GM10266 (cell line): ENCODE results near the gene PEPD.

Source experiments
- DNase-seq: peaks from one replicate; pipeline ENCODE4 v3.0.0; 2012; ENCODE audit errors: extremely low spot score
- CTCF ChIP-seq: IDR thresholded peaks from 2 replicates; pipeline ENCODE4 v1.5.1; 2012; ENCODE audit warnings: mild to moderate bottlenecking, low read depth; ENCODE audit not compliant: control insufficient read depth, insufficient read depth; ENCODE audit errors: missing control alignments

PEPD gene

GRCh38 chr19:33402421-33403220 lies 119.0 kb downstream of the PEPD start:
- no peak for TF ChIP-seq CTCF
- DNase-seq = no peak

- TF ChIP-seq CTCF = no peak
- no peak for DNase-seq
Observed at GRCh38 chr19:33401683-33402420, 119.7 kb downstream of the PEPD start.

DNA sequence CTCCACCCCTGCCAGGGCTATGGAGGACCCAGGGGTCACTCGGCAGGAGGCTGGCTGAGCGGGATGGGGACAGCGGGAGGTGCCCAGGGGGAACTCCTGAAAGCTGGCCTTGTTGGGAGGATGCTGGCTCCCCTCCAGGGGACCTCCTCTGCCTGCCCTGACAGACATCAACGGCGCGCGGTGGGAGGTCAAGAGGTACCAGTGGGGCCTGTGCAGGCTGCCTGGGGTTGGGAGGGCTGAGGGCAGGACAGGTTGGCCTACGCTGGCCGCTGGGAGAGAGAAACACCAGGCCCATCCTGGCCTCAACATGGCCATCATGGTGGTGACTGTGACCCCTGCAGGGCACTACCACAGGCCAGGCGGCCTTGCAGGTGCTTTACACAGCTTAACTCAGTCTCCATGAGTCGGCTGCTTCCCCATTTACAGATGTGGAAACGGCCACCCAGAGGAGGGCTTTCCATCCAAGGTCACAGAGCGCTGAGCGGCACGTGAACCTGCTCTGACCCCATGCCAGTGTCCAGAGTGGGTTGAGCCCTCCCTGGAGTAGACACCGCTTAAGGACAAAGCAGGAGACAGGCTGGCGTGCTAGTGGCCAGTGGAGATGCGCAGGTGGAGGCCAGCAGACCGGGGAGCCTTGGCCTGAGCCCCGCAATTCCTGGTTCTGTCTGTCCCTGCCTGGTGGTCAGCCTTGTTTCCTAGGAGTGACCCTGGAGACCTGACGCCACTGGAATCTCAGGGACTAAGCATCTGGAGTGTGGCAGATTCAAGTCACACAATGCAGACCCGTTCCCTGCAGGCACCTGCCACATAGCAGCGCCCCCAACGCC lies 120.5 kb downstream of the PEPD start:
- DNase-seq = no peak
- no peak for TF ChIP-seq CTCF

DNA sequence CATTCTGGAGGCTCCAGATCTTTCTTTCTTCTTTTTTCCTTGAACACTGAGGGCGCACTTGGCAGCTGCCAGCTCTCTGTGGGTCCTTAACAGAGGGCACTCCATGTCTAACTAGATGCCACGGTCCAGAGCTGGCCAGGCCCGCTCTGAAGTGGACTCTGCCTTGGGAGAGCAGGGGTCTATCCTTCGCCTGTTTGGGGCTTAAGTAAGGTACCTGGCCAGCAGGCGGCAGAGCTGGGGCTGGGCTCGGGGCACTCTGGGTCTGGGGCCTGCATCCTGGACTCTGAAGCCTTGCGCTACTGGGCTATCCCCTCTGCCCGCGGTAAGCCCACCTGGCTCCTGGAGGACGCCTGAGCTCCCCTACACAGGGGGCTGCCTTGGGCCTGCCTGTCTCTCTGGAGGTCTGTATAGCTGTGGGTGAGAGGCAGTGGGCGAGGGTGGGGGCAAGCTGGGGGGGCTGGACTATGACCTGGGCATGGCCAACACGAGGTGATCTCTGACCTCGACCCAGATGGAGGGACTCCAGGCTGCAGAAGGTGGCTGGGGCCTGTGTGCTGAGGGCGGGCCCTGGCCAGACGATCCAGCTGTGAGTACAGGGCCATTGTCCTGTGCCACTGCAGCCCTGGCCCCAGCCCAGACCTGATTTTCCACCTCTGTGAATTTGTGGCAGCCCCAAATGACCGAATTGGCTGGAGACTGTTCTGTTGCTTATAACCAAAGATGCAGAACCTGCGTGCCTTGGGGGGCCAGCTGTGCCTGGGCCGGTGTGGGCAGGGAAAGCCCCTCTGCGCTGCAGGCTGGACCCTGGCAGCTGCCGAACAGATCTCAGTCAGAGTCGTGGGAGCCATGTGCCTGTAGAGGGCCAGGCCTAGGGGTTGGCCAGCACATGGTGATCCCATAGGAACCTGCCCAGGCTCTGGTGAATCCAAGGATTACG lies 121.6 kb downstream of the PEPD start:
- no peak for TF ChIP-seq CTCF
- no peak for DNase-seq

- TF ChIP-seq CTCF = no peak
- no peak for DNase-seq
Observed at GRCh38 chr19:33399081-33399744, 122.4 kb downstream of the PEPD start.
